Activated T-cell treated with anti-CD3 and anti-CD28 coated beads, Interleukin-2, amount 50 U/mL, for 72 hours (primary cell): ENCODE data around the gene CLIP2. TPM values are rescaled to one million over a fixed set of nuclear protein-coding genes. Genes with fewer than 3 reads are reported as not detected.

Experiments used
- ATAC-seq, 2 donors: fragments of 150-1000 bp; cut with Tn5 transposase; replicated peaks in 1 of 2; 2 replicates each; pipeline ENCODE4 v1.10.0; 2021; ENCODE audit warnings: moderate library complexity in 2 of 2, mild to moderate bottlenecking in 1 of 2
- DNase-seq, 2 donors: peaks; one replicate each; pipeline ENCODE4 v3.0.0; 2021 to 2022; ENCODE audit warnings: mixed read lengths in 1 of 2
- H3K27ac Mint-ChIP-seq: one replicate; pipeline ENCODE4 v1.8.0; 2022; ENCODE audit warnings: mild to moderate bottlenecking, moderate library complexity, mixed read lengths
- H3K27me3 Mint-ChIP-seq: one replicate; pipeline ENCODE4 v1.8.0; 2022; ENCODE audit warnings: low read depth, mixed read lengths
- H3K36me3 Mint-ChIP-seq, 2 donors: one replicate each; pipeline ENCODE4 v1.8.0; 2022; ENCODE audit warnings: mixed read lengths in 2 of 2, mild to moderate bottlenecking in 1 of 2; ENCODE audit not compliant: insufficient read depth in 2 of 2
- H3K4me1 Mint-ChIP-seq: one replicate; pipeline ENCODE4 v1.8.0; 2022; ENCODE audit warnings: low read depth, mixed read lengths
- H3K4me3 Mint-ChIP-seq, 2 donors: one replicate each; pipeline ENCODE4 v1.8.0; 2022; ENCODE audit warnings: mild to moderate bottlenecking in 2 of 2, mixed read lengths in 2 of 2, moderate library complexity in 2 of 2
- H3K9me3 Mint-ChIP-seq, 2 donors: one replicate each; pipeline ENCODE4 v1.8.0; 2022; ENCODE audit warnings: mixed read lengths in 2 of 2
- total RNA-seq, 2 donors: library from RNA; stranded (reverse); gene quantifications; one replicate each; pipeline ENCODE4 v1.2.3, GENCODE V29; 2022

The CLIP2 gene
- total RNA-seq, 2 donors from 2014 or later, result 2.4 to 3.2 TPM

GRCh38 chr7:74292757-74293576 lies 3.8 kb downstream of the CLIP2 start:
- peaks cover 12% of the 10 kb centered on the region for H3K4me1 Mint-ChIP-seq
- ATAC-seq (no peak), DNase-seq (no peak)
- no peaks in the 10 kb centered on the region for H3K36me3 Mint-ChIP-seq
- H3K27me3 Mint-ChIP-seq, result peaks cover 23% of the 10 kb centered on the region
- no peaks in the 10 kb centered on the region for H3K9me3 Mint-ChIP-seq
- H3K4me3 Mint-ChIP-seq, result no peak overlapping the region
- no peak overlapping the region for H3K27ac Mint-ChIP-seq

GRCh38 chr7:74293577-74293908 lies 4.3 kb downstream of the CLIP2 start:
- peaks cover 18% of the 10 kb centered on the region for H3K27me3 Mint-ChIP-seq
- H3K36me3 Mint-ChIP-seq, result no peaks in the 10 kb centered on the region
- H3K9me3 Mint-ChIP-seq, result no peaks in the 10 kb centered on the region
- H3K27ac Mint-ChIP-seq, result no peak overlapping the region
- ATAC-seq, result no peak
- peaks cover 6% of the 10 kb centered on the region for H3K4me1 Mint-ChIP-seq
- no peak for DNase-seq
- no peak overlapping the region for H3K4me3 Mint-ChIP-seq

GRCh38 chr7:74294191-74294998 lies 5.2 kb downstream of the CLIP2 start:
- Mint-ChIP-seq H3K27me3 (peaks cover 13% of the 10 kb centered on the region), H3K9me3 (no peaks in the 10 kb centered on the region), H3K4me1 (no peaks in the 10 kb centered on the region), H3K4me3 (no peak overlapping the region), H3K36me3 (no peaks in the 10 kb centered on the region), H3K27ac (no peak overlapping the region)
- ATAC-seq, result no peak
- no peak for DNase-seq

GRCh38 chr7:74297516-74298233 lies 8.5 kb downstream of the CLIP2 start:
- Mint-ChIP-seq H3K4me1 (no peaks in the 10 kb centered on the region), H3K9me3 (no peaks in the 10 kb centered on the region), H3K27ac (no peak overlapping the region), H3K36me3 (no peaks in the 10 kb centered on the region), H3K4me3 (no peak overlapping the region), H3K27me3 (no peaks in the 10 kb centered on the region)
- ATAC-seq (no peak), DNase-seq (no peak)

GRCh38 chr7:74299401-74299800 lies 10.2 kb downstream of the CLIP2 start:
- Mint-ChIP-seq H3K9me3 (no peaks in the 10 kb centered on the region), H3K4me1 (no peaks in the 10 kb centered on the region), H3K36me3 (no peaks in the 10 kb centered on the region), H3K27me3 (no peaks in the 10 kb centered on the region), H3K27ac (no peak overlapping the region), H3K4me3 (no peak overlapping the region)
- ATAC-seq (no peak), DNase-seq (no peak)

GRCh38 chr7:74300926-74301325 lies 11.7 kb downstream of the CLIP2 start:
- Mint-ChIP-seq H3K27ac (no peak overlapping the region), H3K9me3 (no peaks in the 10 kb centered on the region), H3K27me3 (no peaks in the 10 kb centered on the region), H3K36me3 (no peaks in the 10 kb centered on the region), H3K4me1 (peaks cover 2% of the 10 kb centered on the region), H3K4me3 (no peak overlapping the region)
- ATAC-seq (no peak), DNase-seq (no peak)

GRCh38 chr7:74302745-74303221 lies 13.6 kb downstream of the CLIP2 start:
- Mint-ChIP-seq H3K36me3 (no peaks in the 10 kb centered on the region), H3K27me3 (peaks cover 14% of the 10 kb centered on the region), H3K27ac (no peak overlapping the region), H3K9me3 (no peaks in the 10 kb centered on the region), H3K4me3 (no peak overlapping the region), H3K4me1 (peaks cover 20% of the 10 kb centered on the region)
- no peak for DNase-seq
- ATAC-seq, result no peak

- Mint-ChIP-seq H3K9me3 (no peaks in the 10 kb centered on the region), H3K4me1 (peaks cover 20% of the 10 kb centered on the region), H3K27ac (no peak overlapping the region), H3K27me3 (peaks cover 17% of the 10 kb centered on the region), H3K36me3 (no peaks in the 10 kb centered on the region), H3K4me3 (no peak overlapping the region)
- DNase-seq, result no peak
- ATAC-seq, result no peak
Measured at GRCh38 chr7:74304550-74304949, 15.3 kb downstream of the CLIP2 start.

- Mint-ChIP-seq H3K4me3 (peak overlapping the region; percentile 36 to 73), H3K36me3 (peaks cover 0 to under 1% of the 10 kb centered on the region in 2 donors), H3K9me3 (peaks cover 0 to under 1% of the 10 kb centered on the region in 2 donors), H3K27me3 (peaks cover 17% of the 10 kb centered on the region), H3K4me1 (peaks cover 22% of the 10 kb centered on the region), H3K27ac (no peak overlapping the region)
- DNase-seq (peak in 1 of 2 donors; percentile 7), ATAC-seq (peak; percentile 38 to 49)
Measured at GRCh38 chr7:74306004-74306729, 17.0 kb downstream of the CLIP2 start.

GRCh38 chr7:74306730-74307469 lies 17.7 kb downstream of the CLIP2 start:
- peaks cover 0 to 3% of the 10 kb centered on the region in 2 donors for H3K36me3 Mint-ChIP-seq
- DNase-seq (peak in 1 of 2 donors; percentile 7), ATAC-seq (peak; percentile 35 to 42)
- H3K4me1 Mint-ChIP-seq, result peaks cover 28% of the 10 kb centered on the region
- H3K27me3 Mint-ChIP-seq, result peaks cover 17% of the 10 kb centered on the region
- no peak overlapping the region for H3K27ac Mint-ChIP-seq
- peak overlapping the region; percentile 36 to 73 for H3K4me3 Mint-ChIP-seq
- peaks cover 0 to 3% of the 10 kb centered on the region in 2 donors for H3K9me3 Mint-ChIP-seq

GRCh38 chr7:74307738-74308505 lies 18.7 kb downstream of the CLIP2 start:
- Mint-ChIP-seq H3K4me3 (no peak overlapping the region), H3K27ac (no peak overlapping the region)
- no peak for ATAC-seq

More at GRCh38 chr7:74307738-74308505, 18.7 kb downstream of the CLIP2 start:
- Mint-ChIP-seq H3K9me3 (peaks cover 0 to 3% of the 10 kb centered on the region in 2 donors), H3K27me3 (peaks cover 17% of the 10 kb centered on the region), H3K36me3 (peaks cover 0 to 3% of the 10 kb centered on the region in 2 donors), H3K4me1 (peaks cover 28% of the 10 kb centered on the region)
- no peak for DNase-seq
